Heart left ventricle (tissue), 16 donors: ENCODE measurements around the gene TMEM156. TPM values are rescaled to one million over a fixed set of nuclear protein-coding genes. Genes with fewer than 3 reads are reported as not detected.
"Not testable (repeated sequence)": the region's sequence is repeated elsewhere in the genome, so short reads cannot be mapped to it uniquely, and the experiment has no call there.

ENCODE experiments used
- ATAC-seq, 4 donors: fragments of 200-7000 bp; cut with Tn5 transposase; one replicate each; pipeline ENCODE4 v1.9.1; 2020 to 2022; ENCODE audit warnings: moderate library complexity in 4 of 4, mild to moderate bottlenecking in 3 of 4, moderate number of reproducible peaks in 1 of 4
- DNase-seq, 5 donors: peaks; one replicate each; pipeline ENCODE4 v3.0.0-alpha.2; 2020
- H3K27ac ChIP-seq, 12 donors: fragments of 200-600 bp; sonication (generic) in 4 of 12; one replicate each; pipeline versions ENCODE4 v1.5.0 to v1.8.0; 2016 to 2022; ENCODE audit warnings: mild to moderate bottlenecking in 2 of 12
- H3K27me3 ChIP-seq, 9 donors: fragments of 200-600 bp; sonication (generic) in 2 of 9; one replicate each; pipeline versions ENCODE4 v1.5.1 to v1.8.0; 2016 to 2022; ENCODE audit warnings: mild to moderate bottlenecking in 3 of 9
- H3K36me3 ChIP-seq, 9 donors: fragments of 200-600 bp; sonication (generic) in 2 of 9; one replicate each; pipeline versions ENCODE4 v1.5.0 to v1.8.0; 2018 to 2022; ENCODE audit warnings: mild to moderate bottlenecking in 2 of 9
- H3K4me1 ChIP-seq, 12 donors: fragments of 200-600 bp; sonication (generic) in 4 of 12; one replicate each; pipeline versions ENCODE4 v1.5.0 to v1.8.0; 2016 to 2022; ENCODE audit warnings: mild to moderate bottlenecking in 3 of 12
- H3K4me3 ChIP-seq, 12 donors: fragments of 200-600 bp; sonication (generic) in 4 of 12; one replicate each; pipeline versions ENCODE4 v1.5.0 to v1.8.0; 2017 to 2022; ENCODE audit warnings: mild to moderate bottlenecking in 9 of 12, moderate library complexity in 4 of 12
- H3K9me3 ChIP-seq, 12 donors: fragments of 200-600 bp; sonication (generic) in 4 of 12; one replicate each; pipeline versions ENCODE4 v1.5.0 to v1.8.0; 2016 to 2022; ENCODE audit warnings: mild to moderate bottlenecking in 1 of 12
- CTCF ChIP-seq, 12 donors: fragments of 200-600 bp; sonication (generic) in 4 of 12; IDR thresholded peaks; one replicate each; pipeline versions ENCODE4 v1.5.0 to v1.8.0; 2018 to 2022; ENCODE audit warnings: antibody characterized with exemption in 12 of 12, mild to moderate bottlenecking in 5 of 12
- POLR2A ChIP-seq, 2 donors: fragments of 450-650 bp; IDR thresholded peaks; one replicate each; pipeline ENCODE4 v1.6.1; 2017; ENCODE audit warnings: antibody characterized with exemption in 2 of 2, mild to moderate bottlenecking in 2 of 2, moderate library complexity in 2 of 2
- WGBS, 4 donors: extraction: QIAGEN DNeasy Blood & Tissue Kit in 2 of 4; methylation state at CpG; one replicate each; pipeline versions ENCODE4 v1.1.5 to v1.1.7; 2013 to 2018; 5-methylcytosine and 5-hydroxymethylcytosine counted together
- intact Hi-C, 10 donors: fragments of 100-400 bp; cut with DNase I; formaldehyde crosslinking; loops; one replicate each; pipeline versions ENCODE4 v1.11.1 to v1.14.2; 2022
- polyA plus RNA-seq, 2 donors: library from polyadenylated mRNA; stranded (reverse); fragments of 200-250 nt; gene quantifications; one replicate each; pipeline ENCODE4 v1.2.3, GENCODE V29; 2013
- total RNA-seq, 9 donors: library from RNA; depleted of rRNA in 2 of 9; stranded (reverse); fragments of >200 nt in 2 of 9; fragmentation: NEBNext Ultra II Directional in 3 of 9; extraction: Animal tissue kit (Norgen Biotek cat#: 25700) in 3 of 9; gene quantifications; one replicate each; pipeline versions ENCODE4 v1.1.0 to v1.2.4, GENCODE V29; 2016 to 2023
- donor health status: ischemic (EF 13 %, LVEDD 7.1; RV severe dilation, severe dysfunction).
- donor health status: healthy with polysubstance abuse.
- donor health status: DM: no; HTN: yes; CAD: no.
- donor health status: DM: no; HTN: no; CAD: no.
- donor health status: ischemic (EF 25% LVEDD 6.9; RV normal size, moderate dysfunction).
- donor health status: ischemic (EF 25% LVEDD 5.7; RV mildly dilated, moderate dysfunction).
- donor health status: healthy.
- donor health status: DM: yes; HTN: yes; CAD: no.
- donor health status: ischemic (EF 35%, LVEDD 5.7; RV mildly dilated, moderate dysfunction).
- donor health status: nonischemic (EF 11% LVEDD 7.7; RV severe dilation, severe dysfunction).
- donor health status: DM: yes; HTN: yes; CAD: no.
- donor health status: PGD.
- donor health status: ischemic (EF 29% LVEDD 5.4; RV normal size, mild dysfunction).
- donor health status: nonischemic (EF 23%, LVEDD 6.1; RV moderate dilation, normal function).

The TMEM156 gene
- total and polyA plus RNA-seq, 11 donors: 0.06 to 2.3 (median 0.14) TPM; not detected in 8

GRCh38 chr4:38990241-38990640, 42.0 kb downstream of the TMEM156 start:
- WGBS, 4 donors: 82 to 97% (median 90%) methylated on average over 5 of the region's 5 CpGs
- no peak for ATAC-seq
- peaks cover 0 to 10% (median 1%) of the 10 kb centered on the region in 12 donors for H3K4me1 ChIP-seq
- H3K9me3 ChIP-seq: no peaks in the 10 kb centered on the region
- H3K4me3 ChIP-seq: no peak overlapping the region
- intact Hi-C loops: no loop called here
- DNase-seq: no peak
- no peaks in the 10 kb centered on the region for H3K27me3 ChIP-seq
- H3K27ac ChIP-seq: no peak overlapping the region
- TF ChIP-seq POLR2A (IDR thresholded peaks at IDR 0.05) (no peak), CTCF (IDR thresholded peaks at IDR 0.05) (no peak)
- H3K36me3 ChIP-seq: no peaks in the 10 kb centered on the region

GRCh38 chr4:38989487-38989886, 42.7 kb downstream of the TMEM156 start:
- TF ChIP-seq CTCF (IDR thresholded peaks at IDR 0.05): no peak
- TF ChIP-seq POLR2A (IDR thresholded peaks at IDR 0.05): no peak
- no peaks in the 10 kb centered on the region for H3K36me3 ChIP-seq

GRCh38 chr4:38988353-38988752, 43.9 kb downstream of the TMEM156 start:
- intact Hi-C loops, H3K9me3 ChIP-seq, DNase-seq, H3K4me1 ChIP-seq, H3K4me3 ChIP-seq, H3K27me3 ChIP-seq, H3K36me3 ChIP-seq, ATAC-seq, H3K27ac ChIP-seq: not testable (repeated sequence)
- WGBS, 4 donors: 83 to 88% (median 86%) methylated on average over 9 of the region's 9 CpGs

More at GRCh38 chr4:38989487-38989886, 42.7 kb downstream of the TMEM156 start:
- no peak for DNase-seq
- ATAC-seq: no peak
- H3K4me1 ChIP-seq: peaks cover 0 to 10% (median 1%) of the 10 kb centered on the region in 12 donors
- WGBS, 4 donors: 91 to 97% (median 95%) methylated on average over 6 of the region's 6 CpGs
- no peaks in the 10 kb centered on the region for H3K9me3 ChIP-seq
- intact Hi-C loops: no loop called here
- H3K27ac ChIP-seq: no peak overlapping the region
- H3K27me3 ChIP-seq: no peaks in the 10 kb centered on the region
- H3K4me3 ChIP-seq: no peak overlapping the region

GRCh38 chr4:38987491-38987890, 44.7 kb downstream of the TMEM156 start:
- no peak overlapping the region for H3K27ac ChIP-seq
- ATAC-seq (no peak), DNase-seq (no peak)
- TF ChIP-seq POLR2A (IDR thresholded peaks at IDR 0.05): no peak
- TF ChIP-seq CTCF (IDR thresholded peaks at IDR 0.05): no peak
- no peaks in the 10 kb centered on the region for H3K36me3 ChIP-seq
- no peaks in the 10 kb centered on the region for H3K27me3 ChIP-seq
- H3K9me3 ChIP-seq: no peaks in the 10 kb centered on the region
- intact Hi-C loops: no loop called here
- H3K4me3 ChIP-seq: no peak overlapping the region
- peaks cover 0 to 10% (median 1%) of the 10 kb centered on the region in 12 donors for H3K4me1 ChIP-seq

GRCh38 chr4:38985410-38986100, 46.7 kb downstream of the TMEM156 start:
- no peak overlapping the region for H3K27ac ChIP-seq
- intact Hi-C loops: no loop called here

More at GRCh38 chr4:38985410-38986100, 46.7 kb downstream of the TMEM156 start:
- Histone ChIP-seq H3K4me3 (no peak overlapping the region), H3K27me3 (no peaks in the 10 kb centered on the region), H3K9me3 (no peaks in the 10 kb centered on the region), H3K4me1 (peaks cover 0 to 10% (median 1%) of the 10 kb centered on the region in 12 donors), H3K36me3 (no peaks in the 10 kb centered on the region)
- no peak for DNase-seq
- TF ChIP-seq POLR2A (IDR thresholded peaks at IDR 0.05) (no peak), CTCF (IDR thresholded peaks at IDR 0.05) (no peak)
- ATAC-seq: no peak
- WGBS, 4 donors: 71 to 83% (median 77%) methylated on average over 10 of the region's 10 CpGs
